Activated naive CD4-positive, alpha-beta T cell treated with anti-CD3 and anti-CD28 coated beads, Interleukin-2, amount 10 ng/mL, durations not matched to agents 7 days and 5 days (primary cell): ENCODE measurements around the gene RPRD1B.

Source experiments
- CTCF ChIA-PET: fragments of 350-600 bp; sonication (Branson Sonifier 250); formaldehyde crosslinking; loops from one replicate; lab custom pipeline; 2021; ENCODE audit warnings: antibody characterized with exemption; lab: Charles Lee
- DNase-seq: peaks from one replicate; pipeline ENCODE4 v3.0.0-alpha.2; 2020
- H3K27ac Mint-ChIP-seq: one replicate; pipeline ENCODE4 v1.8.0; 2021; ENCODE audit warnings: mild to moderate bottlenecking, moderate library complexity, mixed read lengths
- H3K27me3 Mint-ChIP-seq: one replicate; pipeline ENCODE4 v1.8.0; 2021; ENCODE audit warnings: mild to moderate bottlenecking, mixed read lengths
- H3K36me3 Mint-ChIP-seq: one replicate; pipeline ENCODE4 v1.8.0; 2021; ENCODE audit warnings: mixed read lengths
- H3K4me1 Mint-ChIP-seq: one replicate; pipeline ENCODE4 v1.8.0; 2021; ENCODE audit warnings: mixed read lengths
- H3K4me3 Mint-ChIP-seq: one replicate; pipeline ENCODE4 v1.8.0; 2021; ENCODE audit warnings: mild to moderate bottlenecking, moderate library complexity, mixed read lengths
- H3K9me3 Mint-ChIP-seq: one replicate; pipeline ENCODE4 v1.8.0; 2021; ENCODE audit warnings: mixed read lengths

RPRD1B gene

GRCh38 chr20:38133680-38134426 lies 100.3 kb downstream of the RPRD1B start:
- Mint-ChIP-seq H3K4me1 (peaks cover 10% of the 10 kb centered on the region), H3K27ac (no peak overlapping the region), H3K9me3 (no peaks in the 10 kb centered on the region), H3K27me3 (peaks cover 13% of the 10 kb centered on the region), H3K36me3 (no peaks in the 10 kb centered on the region), H3K4me3 (no peak overlapping the region)
- CTCF ChIA-PET, result no interaction called here
- DNase-seq, result no peak

DNA sequence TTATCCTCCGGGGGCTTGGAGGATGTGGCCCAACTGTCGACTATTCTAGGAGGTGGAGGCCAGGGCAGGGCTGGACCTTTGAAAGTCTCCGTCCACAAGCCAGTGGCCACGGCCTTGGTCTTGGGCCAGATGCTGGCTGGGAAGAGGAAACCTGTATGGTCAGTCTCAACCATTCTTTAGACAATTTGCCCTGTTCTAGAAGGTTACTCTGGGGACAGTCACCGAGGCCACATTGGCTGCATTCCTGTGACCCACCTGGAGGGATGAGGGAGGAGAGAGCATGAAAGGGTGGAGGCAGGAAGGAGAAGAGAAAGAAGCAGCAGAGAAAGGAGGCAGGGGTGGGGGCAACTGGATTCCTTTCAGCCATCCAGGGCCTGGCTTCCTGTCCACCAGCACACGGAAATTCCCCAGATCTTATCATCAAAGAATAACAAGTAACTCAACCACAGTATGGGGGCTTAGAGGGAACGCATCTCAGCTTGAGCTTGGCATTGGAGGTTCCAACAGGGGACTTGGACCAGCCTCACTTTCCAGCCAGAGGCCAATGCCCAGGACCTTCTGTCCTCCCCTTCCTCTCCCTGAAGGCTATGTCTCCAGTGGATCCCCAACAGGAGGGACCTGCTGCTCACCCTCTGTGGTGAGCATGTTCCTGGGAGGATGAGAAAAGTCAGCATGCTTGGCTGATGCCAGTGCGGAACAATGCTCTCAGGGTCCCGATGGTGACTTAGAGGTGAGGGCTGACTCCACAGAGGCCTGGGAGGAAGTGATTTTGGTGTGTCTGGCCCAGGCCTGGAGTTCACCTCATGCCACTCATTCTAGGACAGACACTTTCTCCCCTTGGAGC lies 101.1 kb downstream of the RPRD1B start:
- H3K4me3 Mint-ChIP-seq, result no peak overlapping the region
- H3K36me3 Mint-ChIP-seq, result no peaks in the 10 kb centered on the region
- H3K9me3 Mint-ChIP-seq, result no peaks in the 10 kb centered on the region
- peak; percentile 19 for DNase-seq
- peaks cover 10% of the 10 kb centered on the region for H3K4me1 Mint-ChIP-seq
- CTCF ChIA-PET, result no interaction called here
- no peak overlapping the region for H3K27ac Mint-ChIP-seq
- peaks cover 13% of the 10 kb centered on the region for H3K27me3 Mint-ChIP-seq

DNA sequence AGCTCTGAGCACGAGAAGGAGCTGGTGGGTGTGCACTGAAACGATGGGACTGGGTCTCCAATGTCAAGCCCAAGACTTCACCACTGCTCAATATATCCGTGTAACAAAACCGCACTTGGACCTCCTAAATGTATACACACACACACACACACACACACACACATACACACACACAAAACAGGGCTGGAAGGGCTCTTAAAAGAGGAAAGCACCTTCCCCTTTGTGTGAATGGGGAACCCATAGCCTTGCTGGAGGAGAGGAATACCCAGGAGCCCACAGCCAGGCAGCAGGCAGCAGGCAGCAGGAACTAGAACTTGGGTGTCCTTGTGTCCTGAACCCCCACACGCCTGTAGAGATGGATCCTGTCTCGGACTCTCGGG lies 101.7 kb downstream of the RPRD1B start:
- H3K27me3 Mint-ChIP-seq, result peaks cover 13% of the 10 kb centered on the region
- no peaks in the 10 kb centered on the region for H3K9me3 Mint-ChIP-seq
- CTCF ChIA-PET, result no interaction called here
- H3K4me3 Mint-ChIP-seq, result no peak overlapping the region
- no peak overlapping the region for H3K27ac Mint-ChIP-seq
- no peaks in the 10 kb centered on the region for H3K36me3 Mint-ChIP-seq
- DNase-seq, result no peak
- peaks cover 10% of the 10 kb centered on the region for H3K4me1 Mint-ChIP-seq

DNA sequence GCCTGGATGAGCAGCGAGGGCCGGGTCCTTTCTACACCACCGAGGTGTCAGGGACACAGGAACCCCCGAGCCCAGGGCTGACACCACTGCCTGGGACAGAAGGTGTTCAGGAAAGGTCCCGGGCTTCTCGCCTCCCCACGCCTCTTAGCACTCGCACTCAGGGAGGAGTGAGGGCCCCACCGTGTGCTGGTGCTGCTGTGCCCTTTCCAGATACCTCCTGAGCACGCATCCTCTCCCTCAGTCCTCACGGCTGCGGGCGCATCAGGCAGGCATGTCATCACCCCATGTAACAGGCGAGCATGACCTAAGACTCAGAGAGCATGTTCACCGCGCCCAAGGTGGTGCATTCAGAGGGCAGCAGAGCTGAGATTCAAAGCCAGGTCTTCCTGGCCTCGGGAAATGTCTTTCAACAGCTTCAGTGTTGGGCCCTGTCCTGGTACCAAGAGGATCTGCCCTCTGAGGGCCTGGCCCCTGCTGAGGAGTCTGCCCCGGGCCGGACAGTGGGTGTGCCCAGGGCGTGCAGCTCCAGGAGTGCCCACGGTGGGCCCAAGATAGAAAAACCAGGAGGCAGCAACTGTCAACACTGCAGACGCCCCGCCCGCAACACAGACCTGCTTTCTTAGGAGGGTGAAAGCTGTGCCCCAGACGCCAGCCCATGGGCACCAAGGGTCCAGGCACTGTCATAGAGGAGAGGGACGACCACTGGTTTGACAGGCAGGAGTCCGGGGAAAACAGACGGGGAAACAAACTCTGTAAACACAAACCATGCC lies 102.3 kb downstream of the RPRD1B start:
- Mint-ChIP-seq H3K4me3 (no peak overlapping the region), H3K36me3 (no peaks in the 10 kb centered on the region), H3K9me3 (no peaks in the 10 kb centered on the region), H3K4me1 (peaks cover 10% of the 10 kb centered on the region), H3K27ac (no peak overlapping the region), H3K27me3 (peaks cover 10% of the 10 kb centered on the region)
- CTCF ChIA-PET, result no interaction called here
- DNase-seq, result no peak

- no peak for DNase-seq
- Mint-ChIP-seq H3K27ac (no peak overlapping the region), H3K27me3 (peaks cover 5% of the 10 kb centered on the region), H3K36me3 (no peaks in the 10 kb centered on the region), H3K4me1 (peaks cover 10% of the 10 kb centered on the region), H3K4me3 (no peak overlapping the region), H3K9me3 (no peaks in the 10 kb centered on the region)
- CTCF ChIA-PET, result no interaction called here
Measured at GRCh38 chr20:38136421-38137245, 103.1 kb downstream of the RPRD1B start.

GRCh38 chr20:38137441-38138037 lies 104.0 kb downstream of the RPRD1B start:
- no peak overlapping the region for H3K27ac Mint-ChIP-seq
- no peak overlapping the region for H3K4me3 Mint-ChIP-seq
- H3K36me3 Mint-ChIP-seq, result no peaks in the 10 kb centered on the region
- H3K4me1 Mint-ChIP-seq, result peaks cover 10% of the 10 kb centered on the region
- H3K9me3 Mint-ChIP-seq, result no peaks in the 10 kb centered on the region
- CTCF ChIA-PET, result no interaction called here
- DNase-seq, result no peak
- peaks cover 1% of the 10 kb centered on the region for H3K27me3 Mint-ChIP-seq

DNA sequence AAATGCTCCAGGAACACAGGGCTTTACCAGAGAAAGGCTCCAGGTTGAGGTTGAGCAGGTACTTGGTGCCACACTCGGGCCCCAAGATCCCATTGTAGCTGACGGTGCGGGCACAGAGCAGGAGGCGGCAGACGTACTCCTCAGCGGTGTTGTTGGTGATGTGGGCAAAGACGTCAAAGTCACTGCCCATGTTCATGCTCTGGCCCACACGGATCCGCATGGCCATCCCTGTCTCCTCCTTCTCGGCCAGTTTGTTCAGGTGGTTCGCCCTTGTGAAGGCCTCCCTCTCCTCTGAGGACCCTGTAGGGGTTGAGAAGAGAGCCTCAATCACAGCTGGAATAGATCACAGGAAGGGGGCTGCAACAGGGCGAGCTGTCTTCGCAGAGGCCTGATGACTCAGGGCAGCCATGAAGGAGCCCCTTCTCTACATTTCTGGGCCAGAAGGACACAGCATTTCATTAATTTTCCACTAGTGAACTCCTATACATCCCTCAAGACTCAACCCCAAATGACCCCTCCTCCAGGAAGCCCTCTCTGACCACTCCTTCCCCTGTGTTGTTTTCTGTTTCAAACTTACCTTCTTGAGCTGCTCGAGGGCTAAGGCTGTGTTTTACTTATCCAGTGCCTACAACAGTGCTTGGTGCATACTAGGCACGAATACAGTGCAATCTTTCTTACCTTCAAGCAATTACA lies 104.7 kb downstream of the RPRD1B start:
- H3K4me1 Mint-ChIP-seq, result peaks cover 10% of the 10 kb centered on the region
- no peaks in the 10 kb centered on the region for H3K36me3 Mint-ChIP-seq
- CTCF ChIA-PET, result no interaction called here
- H3K27ac Mint-ChIP-seq, result no peak overlapping the region
- H3K27me3 Mint-ChIP-seq, result no peaks in the 10 kb centered on the region
- no peak overlapping the region for H3K4me3 Mint-ChIP-seq
- no peak for DNase-seq
- no peaks in the 10 kb centered on the region for H3K9me3 Mint-ChIP-seq

- H3K9me3 Mint-ChIP-seq, result no peaks in the 10 kb centered on the region
- peak; percentile 10 for DNase-seq
- peaks cover 2% of the 10 kb centered on the region for H3K27me3 Mint-ChIP-seq
- H3K4me1 Mint-ChIP-seq, result peaks cover 5% of the 10 kb centered on the region
- H3K36me3 Mint-ChIP-seq, result no peaks in the 10 kb centered on the region
- no peak overlapping the region for H3K27ac Mint-ChIP-seq
- H3K4me3 Mint-ChIP-seq, result no peak overlapping the region
- CTCF ChIA-PET, result no interaction called here
Measured at GRCh38 chr20:38139156-38139912, 105.8 kb downstream of the RPRD1B start.

- Mint-ChIP-seq H3K27me3 (peaks cover 6% of the 10 kb centered on the region), H3K36me3 (no peaks in the 10 kb centered on the region), H3K4me1 (no peaks in the 10 kb centered on the region), H3K4me3 (no peak overlapping the region), H3K27ac (no peak overlapping the region), H3K9me3 (no peaks in the 10 kb centered on the region)
- CTCF ChIA-PET, result no interaction called here
- DNase-seq, result no peak
Measured at GRCh38 chr20:38139977-38140753, 106.6 kb downstream of the RPRD1B start.

GRCh38 chr20:38141204-38141888 lies 107.8 kb downstream of the RPRD1B start:
- no peak overlapping the region for H3K27ac Mint-ChIP-seq
- H3K27me3 Mint-ChIP-seq, result peaks cover 6% of the 10 kb centered on the region
- H3K4me1 Mint-ChIP-seq, result no peaks in the 10 kb centered on the region
- H3K36me3 Mint-ChIP-seq, result no peaks in the 10 kb centered on the region
- DNase-seq, result no peak
- no peak overlapping the region for H3K4me3 Mint-ChIP-seq
- CTCF ChIA-PET, result no interaction called here
- H3K9me3 Mint-ChIP-seq, result no peaks in the 10 kb centered on the region
